Measurements from ENCODE around the gene KRT10.
"Not testable (repeated sequence)": the region's sequence is repeated elsewhere in the genome, so short reads cannot be mapped to it uniquely, and the experiment has no call there.

Gene KRT10

DNA sequence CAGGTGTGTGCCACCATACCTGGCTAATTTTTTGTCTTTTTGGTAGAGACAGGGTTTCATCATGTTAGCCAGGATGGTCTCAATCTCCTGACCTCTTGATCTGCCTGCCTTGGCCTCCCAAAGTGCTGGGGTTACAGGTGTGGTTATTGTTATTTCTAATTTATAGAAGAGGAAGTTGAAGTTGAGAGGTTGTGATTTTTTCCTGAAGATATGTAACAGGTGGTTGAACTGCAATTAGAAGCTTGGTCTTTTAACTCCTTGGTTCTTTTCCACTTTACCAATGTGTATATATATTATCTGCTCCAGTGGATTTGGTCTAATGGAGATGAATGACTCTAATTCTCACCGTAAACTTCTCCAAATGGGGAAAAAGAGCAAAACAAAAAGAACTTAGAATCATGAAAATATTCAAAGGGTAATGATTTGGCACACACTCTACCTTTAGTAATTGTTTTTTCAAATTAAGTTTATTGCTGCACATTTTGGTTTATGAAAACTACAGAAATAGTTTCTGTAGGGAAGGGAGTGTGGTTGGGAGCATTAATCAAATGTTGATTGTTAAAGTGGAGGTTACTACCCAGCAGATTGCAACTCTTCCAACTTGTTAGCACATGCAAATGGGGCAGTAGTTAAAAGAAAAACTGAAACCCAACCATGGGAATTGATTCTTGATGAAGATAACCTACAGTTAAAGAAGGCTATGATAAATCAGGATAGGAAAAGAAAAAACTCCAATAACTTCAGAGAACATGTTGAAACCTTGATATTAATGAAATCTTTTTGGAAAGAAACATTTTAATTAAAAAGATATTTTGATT is 1.8 kb upstream of the KRT10 start:
- ATAC-seq (replicated peaks) (no peak), DNase-seq (no peak)
- no peaks in the 10 kb centered on the region for H3K9me3 Mint-ChIP-seq
- H3K4me1 Mint-ChIP-seq, result peaks cover 6 to 16% of the 10 kb centered on the region in 2 donors
- no peak overlapping the region for H3K4me3 Mint-ChIP-seq
- H3K27ac Mint-ChIP-seq, result no peak overlapping the region
- H3K36me3 Mint-ChIP-seq, result peaks cover 21 to 45% of the 10 kb centered on the region in 2 donors
- peaks cover 13 to 19% of the 10 kb centered on the region in 2 donors for H3K27me3 Mint-ChIP-seq

DNA sequence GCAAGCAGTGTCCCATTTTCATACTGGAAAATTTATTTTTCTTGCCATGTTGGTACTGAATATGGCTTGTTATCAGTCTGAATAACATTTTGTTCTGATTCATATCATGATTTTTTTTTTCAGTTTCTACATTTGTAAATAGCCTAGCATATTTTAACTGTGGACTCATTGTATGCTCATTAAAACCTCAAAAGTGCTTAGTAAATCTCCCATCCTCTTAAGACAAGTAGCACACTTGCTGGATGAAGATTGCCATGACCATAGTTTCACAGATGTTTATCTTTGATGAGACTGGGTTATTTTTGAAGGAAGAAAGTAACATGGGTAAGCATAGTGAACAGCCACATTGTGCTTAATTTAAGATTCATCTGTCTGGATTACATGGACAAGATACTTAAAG is 878 bp downstream of the KRT10 start:
- peaks cover 12 to 24% of the 10 kb centered on the region in 2 donors for H3K4me1 Mint-ChIP-seq
- H3K27me3 Mint-ChIP-seq, result peaks cover 10 to 17% of the 10 kb centered on the region in 2 donors
- ATAC-seq (replicated peaks) (no peak), DNase-seq (no peak)
- no peak overlapping the region for H3K4me3 Mint-ChIP-seq
- no peak overlapping the region for H3K27ac Mint-ChIP-seq
- H3K36me3 Mint-ChIP-seq, result peaks cover 23 to 39% of the 10 kb centered on the region in 2 donors
- peaks cover 0 to 3% of the 10 kb centered on the region in 2 donors for H3K9me3 Mint-ChIP-seq

DNA sequence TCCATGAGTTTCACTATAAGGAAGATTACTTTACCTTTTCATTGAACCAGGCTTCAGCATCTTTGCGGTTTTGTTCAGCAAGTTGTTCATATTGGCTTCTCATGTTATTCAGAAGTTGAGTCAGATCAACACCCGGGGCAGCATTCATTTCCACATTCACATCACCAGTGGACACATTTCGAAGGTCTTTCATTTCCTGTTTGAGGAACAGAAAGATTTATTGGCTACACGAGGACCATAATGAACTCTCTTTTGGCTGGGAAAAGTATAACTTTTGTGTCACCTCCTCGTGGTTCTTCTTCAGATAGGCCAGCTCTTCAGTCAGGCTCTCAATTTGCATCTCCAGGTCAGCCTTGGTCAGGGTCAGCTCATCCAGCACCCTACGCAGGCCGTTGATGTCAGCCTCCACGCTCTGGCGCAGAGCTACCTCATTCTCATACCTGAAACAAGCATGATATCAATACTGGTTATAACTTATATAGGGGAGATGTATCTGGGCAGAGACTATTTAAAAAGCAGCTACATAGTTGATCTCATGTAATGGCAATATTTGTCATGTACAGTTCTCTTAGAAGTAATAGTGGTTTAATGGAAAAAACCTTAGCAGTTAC is 2.1 kb downstream of the KRT10 start:
- no peak for ATAC-seq (replicated peaks)

DNA sequence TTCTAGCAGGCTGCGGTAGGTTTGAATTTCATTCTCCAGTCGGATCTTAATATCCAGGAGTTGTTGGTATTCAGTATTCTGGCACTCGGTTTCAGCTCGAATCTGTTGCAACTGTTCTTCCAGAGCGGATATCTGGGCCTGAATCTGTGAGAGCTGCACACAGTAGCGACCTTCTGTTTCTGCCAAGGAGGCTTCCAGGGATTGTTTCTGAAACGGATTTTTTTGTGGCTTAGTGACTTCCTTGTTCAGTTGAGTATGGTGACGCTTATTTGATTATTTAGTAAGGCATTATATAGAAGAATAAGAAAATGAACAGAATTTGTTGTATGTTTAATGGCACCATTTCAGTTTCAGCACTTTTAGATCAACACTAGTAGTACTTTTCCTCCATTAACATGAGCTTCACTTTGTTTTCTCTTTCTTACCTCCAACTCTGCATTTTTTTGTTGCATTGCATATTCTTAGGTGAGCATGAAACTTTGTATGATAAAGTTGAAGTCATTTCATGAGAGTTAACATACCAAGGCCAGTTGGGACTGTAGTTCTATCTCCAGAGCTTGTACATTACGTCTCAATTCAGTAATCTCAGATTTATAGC is 2.8 kb downstream of the KRT10 start:
- Mint-ChIP-seq H3K36me3 (peaks cover 19 to 33% of the 10 kb centered on the region in 2 donors), H3K27me3 (peaks cover 3 to 9% of the 10 kb centered on the region in 2 donors), H3K27ac (peak overlapping the region; percentile 69), H3K9me3 (peaks cover 0 to 4% of the 10 kb centered on the region in 2 donors), H3K4me1 (peaks cover 12 to 24% of the 10 kb centered on the region in 2 donors), H3K4me3 (peak overlapping the region; percentile 78 to 85)
- DNase-seq (no peak), ATAC-seq (replicated peaks) (no peak)

More for the DNA sequence above, 2.1 kb downstream of the KRT10 start:
- DNase-seq, result no peak
- Mint-ChIP-seq H3K27me3 (peaks cover 0 to 7% of the 10 kb centered on the region in 2 donors), H3K4me1 (peaks cover 12 to 24% of the 10 kb centered on the region in 2 donors), H3K4me3 (peak overlapping the region; percentile 7 to 78), H3K36me3 (peaks cover 18 to 31% of the 10 kb centered on the region in 2 donors), H3K9me3 (peaks cover 0 to 3% of the 10 kb centered on the region in 2 donors), H3K27ac (no peak overlapping the region)

DNA sequence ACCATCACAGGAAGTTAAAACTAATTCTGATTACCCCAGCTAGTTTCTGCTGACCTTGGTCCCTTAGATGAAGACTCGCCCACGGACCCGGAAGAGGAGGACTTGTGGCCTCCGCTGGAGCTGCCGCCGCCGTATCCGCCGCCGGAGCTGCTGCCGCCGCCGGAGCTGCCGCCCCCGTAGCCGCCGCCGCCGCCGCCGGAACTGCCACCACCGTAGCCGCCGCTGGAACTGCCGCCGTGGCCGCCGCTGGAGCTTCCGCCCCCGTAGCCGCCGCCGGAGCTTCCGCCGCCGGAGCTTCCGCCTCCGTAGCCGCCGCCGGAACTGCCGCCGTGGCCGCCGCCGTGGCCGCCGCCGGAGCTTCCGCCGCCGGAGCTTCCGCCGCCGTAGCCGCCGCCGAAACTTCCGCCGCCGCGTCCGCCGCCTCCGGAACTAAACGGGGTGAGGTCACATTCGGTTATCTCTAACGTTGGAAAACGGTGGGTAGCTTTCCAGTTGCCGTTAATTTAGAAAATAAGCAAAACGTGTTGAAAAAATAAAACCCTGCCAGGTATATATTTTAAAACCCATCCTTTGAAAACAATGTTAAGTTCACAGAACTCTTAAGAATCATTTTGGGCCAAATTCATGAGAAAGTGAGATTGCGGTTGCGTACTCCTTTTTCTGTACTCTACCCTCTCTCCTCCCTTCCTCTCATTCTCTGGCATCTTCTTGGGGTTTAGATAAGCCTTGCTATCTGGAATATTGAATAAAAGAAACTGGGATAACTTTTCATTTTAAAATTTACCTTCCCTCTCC is 3.5 kb downstream of the KRT10 start:
- H3K36me3 Mint-ChIP-seq, result peaks cover 19 to 32% of the 10 kb centered on the region in 2 donors
- H3K9me3 Mint-ChIP-seq, result peaks cover 0 to 5% of the 10 kb centered on the region in 2 donors
- peaks cover 12 to 17% of the 10 kb centered on the region in 2 donors for H3K4me1 Mint-ChIP-seq
- peak overlapping the region; percentile 83 for H3K27ac Mint-ChIP-seq
- ATAC-seq (replicated peaks) (peak; percentile 91 to 92), DNase-seq (peak; percentile 80)
- peaks cover 10 to 16% of the 10 kb centered on the region in 2 donors for H3K27me3 Mint-ChIP-seq
- H3K4me3 Mint-ChIP-seq, result peak overlapping the region; percentile 83 to 85

DNA sequence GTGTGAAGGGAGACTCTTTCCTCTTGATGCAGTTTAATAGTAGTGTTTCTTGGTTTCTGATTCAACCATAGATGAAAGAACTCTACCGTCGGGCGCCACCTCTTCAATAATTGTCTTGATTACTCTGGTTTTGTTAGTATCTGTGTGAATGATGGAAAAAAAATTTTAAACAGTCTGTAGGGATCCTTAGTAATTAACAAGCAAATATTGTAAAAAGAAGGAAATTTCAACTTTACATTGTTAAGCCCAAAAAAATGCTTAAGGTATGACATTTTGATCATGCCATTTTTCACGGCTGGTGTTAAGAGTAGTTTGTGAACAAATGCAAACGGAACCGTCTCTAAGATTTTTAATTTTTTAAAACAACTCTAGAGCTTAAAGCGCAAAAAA is 4.1 kb downstream of the KRT10 start:
- peaks cover 12 to 13% of the 10 kb centered on the region in 2 donors for H3K4me1 Mint-ChIP-seq
- peak overlapping the region; percentile 83 for H3K27ac Mint-ChIP-seq
- H3K27me3 Mint-ChIP-seq, result peaks cover 14 to 20% of the 10 kb centered on the region in 2 donors
- ATAC-seq (replicated peaks) (no peak), DNase-seq (no peak)
- peak overlapping the region; percentile 83 to 85 for H3K4me3 Mint-ChIP-seq
- peaks cover 0 to 5% of the 10 kb centered on the region in 2 donors for H3K9me3 Mint-ChIP-seq
- peaks cover 18 to 32% of the 10 kb centered on the region in 2 donors for H3K36me3 Mint-ChIP-seq

DNA sequence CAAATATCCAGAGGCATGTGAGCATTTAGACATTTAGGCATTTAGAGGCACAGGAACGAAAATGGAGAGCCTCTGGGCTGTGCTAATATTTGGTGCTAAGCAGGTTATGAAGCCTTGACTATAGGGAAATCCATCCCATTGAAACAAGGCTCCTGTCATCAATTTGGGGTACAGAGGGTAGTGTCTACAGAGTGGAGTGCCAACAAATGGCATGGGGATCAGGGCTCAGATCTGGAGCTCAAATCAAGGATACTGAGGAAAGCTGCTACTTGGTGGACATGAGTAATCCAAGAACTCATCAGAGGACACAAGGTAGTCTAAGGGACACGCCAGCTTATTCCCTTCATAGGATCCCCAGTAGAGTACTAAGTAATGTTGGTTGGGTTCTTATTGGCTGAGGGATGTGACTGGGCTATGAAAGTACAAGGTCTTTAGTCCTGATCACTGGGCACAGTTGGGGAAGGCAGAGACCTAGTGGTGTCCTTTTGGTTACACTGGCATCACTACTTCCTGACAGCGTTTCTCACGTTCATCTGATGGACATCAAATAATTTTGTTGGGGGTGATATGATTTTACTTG is 5.2 kb downstream of the KRT10 start:
- Mint-ChIP-seq H3K27ac (no peak overlapping the region), H3K36me3 (peaks cover 15 to 28% of the 10 kb centered on the region in 2 donors), H3K27me3 (peaks cover 24 to 25% of the 10 kb centered on the region in 2 donors), H3K4me3 (peak overlapping the region; percentile 52 to 74), H3K4me1 (peaks cover 12 to 13% of the 10 kb centered on the region in 2 donors), H3K9me3 (peaks cover 0 to 5% of the 10 kb centered on the region in 2 donors)
- ATAC-seq (replicated peaks) (no peak), DNase-seq (no peak)

DNA sequence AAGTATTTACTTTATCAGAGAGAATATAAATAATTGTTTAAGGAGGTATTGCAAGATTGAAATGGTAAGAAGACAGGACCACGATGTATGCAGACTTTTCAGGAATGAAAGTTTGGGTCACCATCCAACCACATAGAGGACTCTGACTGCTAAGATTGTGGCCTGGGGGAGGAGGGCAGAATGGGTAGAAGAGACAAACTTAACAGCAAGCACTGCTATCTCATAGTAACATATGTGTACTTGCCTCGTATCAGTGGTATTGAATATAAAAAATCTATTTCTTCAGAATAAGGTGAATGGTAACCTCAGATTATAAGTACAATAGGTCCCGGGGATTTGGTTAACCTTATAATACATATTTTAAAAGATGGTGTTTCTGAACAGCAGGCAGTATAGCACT is 5.8 kb downstream of the KRT10 start:
- peaks cover 0 to 5% of the 10 kb centered on the region in 2 donors for H3K9me3 Mint-ChIP-seq
- H3K36me3 Mint-ChIP-seq, result peaks cover 12 to 25% of the 10 kb centered on the region in 2 donors
- H3K27ac Mint-ChIP-seq, result no peak overlapping the region
- peaks cover 12 to 13% of the 10 kb centered on the region in 2 donors for H3K4me1 Mint-ChIP-seq
- no peak overlapping the region for H3K4me3 Mint-ChIP-seq
- H3K27me3 Mint-ChIP-seq, result peaks cover 28 to 29% of the 10 kb centered on the region in 2 donors
- no peak for DNase-seq
- no peak for ATAC-seq (replicated peaks)

DNA sequence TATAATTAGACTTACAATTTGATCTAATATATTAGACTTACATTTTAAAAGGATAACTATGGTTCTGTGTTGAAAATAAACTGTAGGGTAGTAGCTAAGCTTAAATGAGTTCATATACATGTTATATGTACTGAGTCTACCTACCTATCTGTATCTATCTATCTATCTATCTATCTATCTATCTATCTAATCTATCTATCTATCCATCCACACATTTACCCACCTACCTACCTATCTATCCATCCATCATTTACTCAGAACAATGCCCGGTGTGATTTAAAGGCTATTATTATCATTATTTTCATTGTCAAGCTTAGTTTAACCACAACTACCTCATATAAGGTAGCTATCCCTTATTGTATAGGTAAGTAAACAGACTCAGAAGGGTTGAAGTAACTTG is 7.0 kb downstream of the KRT10 start:
- ATAC-seq (replicated peaks), result no peak
- DNase-seq, result no peak
- Mint-ChIP-seq H3K36me3 (peaks cover 12 to 23% of the 10 kb centered on the region in 2 donors), H3K4me3 (no peak overlapping the region), H3K9me3 (peaks cover 0 to 5% of the 10 kb centered on the region in 2 donors), H3K4me1 (peaks cover 11 to 12% of the 10 kb centered on the region in 2 donors), H3K27me3 (peaks cover 36 to 39% of the 10 kb centered on the region in 2 donors), H3K27ac (no peak overlapping the region)

DNA sequence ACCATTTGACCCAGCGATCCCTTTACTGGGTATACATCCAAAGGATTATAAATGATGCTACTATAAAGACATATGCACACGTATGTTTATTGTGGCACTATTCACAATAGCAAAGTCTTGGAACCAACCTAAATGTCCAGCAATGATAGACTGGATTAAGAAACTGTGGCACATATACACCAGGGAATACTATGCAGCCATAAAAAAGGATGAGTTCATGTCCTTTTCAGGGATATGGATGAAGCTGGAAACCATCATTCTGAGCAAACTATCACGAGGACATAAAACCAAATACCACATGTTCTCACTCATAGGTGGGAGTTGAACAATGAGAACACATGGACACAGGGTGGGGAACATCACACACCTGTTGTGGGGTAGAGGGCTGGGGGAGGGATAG is 7.8 kb downstream of the KRT10 start:
- Mint-ChIP-seq H3K27me3 (peaks cover 43 to 46% of the 10 kb centered on the region in 2 donors), H3K36me3 (peaks cover 12 to 19% of the 10 kb centered on the region in 2 donors)
- ATAC-seq (replicated peaks); H3K9me3 Mint-ChIP-seq; H3K4me3 Mint-ChIP-seq; DNase-seq; H3K4me1 Mint-ChIP-seq; H3K27ac Mint-ChIP-seq: not testable (repeated sequence)

DNA sequence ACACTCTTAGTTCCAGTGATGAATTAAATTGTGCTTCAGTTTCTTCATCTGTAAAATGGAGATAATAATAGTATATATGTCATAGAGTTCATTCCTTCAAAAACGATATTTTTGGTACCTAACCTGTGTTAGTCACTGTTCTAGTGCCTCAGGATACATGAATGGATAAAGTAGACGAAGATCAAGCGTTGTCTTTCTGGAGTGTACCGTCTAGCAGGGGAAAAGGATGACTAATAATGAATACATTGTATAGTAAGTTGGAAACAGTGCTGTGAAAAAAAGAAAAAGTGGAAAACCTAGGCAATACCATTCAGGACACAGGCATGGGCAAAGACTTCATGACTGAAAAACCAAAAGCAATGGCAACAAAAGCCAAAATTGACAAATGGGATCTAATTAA is 8.6 kb downstream of the KRT10 start:
- peaks cover 6 to 8% of the 10 kb centered on the region in 2 donors for H3K4me1 Mint-ChIP-seq
- peaks cover 12 to 19% of the 10 kb centered on the region in 2 donors for H3K36me3 Mint-ChIP-seq
- no peak for ATAC-seq (replicated peaks)
- H3K4me3 Mint-ChIP-seq, result no peak overlapping the region
- DNase-seq, result no peak
- peaks cover 0 to 5% of the 10 kb centered on the region in 2 donors for H3K9me3 Mint-ChIP-seq
- no peak overlapping the region for H3K27ac Mint-ChIP-seq
- H3K27me3 Mint-ChIP-seq, result peaks cover 43 to 50% of the 10 kb centered on the region in 2 donors

DNA sequence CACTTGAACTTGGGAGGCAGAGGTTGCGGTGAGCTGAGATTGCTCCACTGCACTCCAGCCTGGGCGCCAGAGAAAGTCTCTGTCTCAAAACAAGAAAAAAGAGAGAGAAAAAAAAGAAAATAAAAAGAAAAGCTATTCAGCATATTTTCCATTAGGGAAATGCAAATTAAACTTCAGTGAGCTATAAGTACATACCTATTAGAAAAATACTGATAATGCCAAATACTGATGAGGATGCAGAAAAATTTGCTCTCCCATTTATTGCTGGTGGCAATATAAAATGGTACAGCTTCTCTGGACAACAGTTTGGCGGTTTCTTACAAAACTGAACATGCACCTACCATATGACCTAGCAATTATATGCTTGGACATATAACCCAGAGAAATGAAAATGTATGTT is 9.8 kb downstream of the KRT10 start:
- Mint-ChIP-seq H3K27me3 (peaks cover 48 to 61% of the 10 kb centered on the region in 2 donors), H3K36me3 (peaks cover 12 to 18% of the 10 kb centered on the region in 2 donors), H3K9me3 (peaks cover 0 to 5% of the 10 kb centered on the region in 2 donors), H3K4me1 (peaks cover 5 to 7% of the 10 kb centered on the region in 2 donors), H3K27ac (no peak overlapping the region), H3K4me3 (no peak overlapping the region)
- ATAC-seq (replicated peaks) (no peak), DNase-seq (no peak)

DNA sequence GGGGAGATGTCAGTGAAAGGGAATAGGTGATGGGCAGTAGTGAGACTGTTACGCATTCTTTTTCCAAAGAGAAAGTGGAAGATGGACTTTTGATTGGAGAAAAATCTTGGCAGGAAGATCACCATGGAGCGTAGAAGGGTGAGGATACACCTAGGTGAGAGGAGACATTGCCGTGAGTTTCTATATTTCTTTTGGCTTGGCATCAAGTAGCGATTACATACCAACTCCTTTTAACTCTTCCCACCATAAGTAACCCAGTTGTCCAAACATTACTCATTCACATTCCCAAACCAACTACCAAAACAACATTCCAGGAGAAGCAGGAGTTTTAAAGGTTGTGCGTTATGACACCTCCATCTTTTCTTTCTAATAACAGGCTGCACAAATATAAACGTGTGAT is 11.9 kb downstream of the KRT10 start:
- H3K4me3 Mint-ChIP-seq, result no peak overlapping the region
- no peak for DNase-seq

More for the DNA sequence above, 11.9 kb downstream of the KRT10 start:
- Mint-ChIP-seq H3K9me3 (peaks cover 0 to 3% of the 10 kb centered on the region in 2 donors), H3K27me3 (peaks cover 64 to 82% of the 10 kb centered on the region in 2 donors), H3K27ac (no peak overlapping the region), H3K4me1 (no peaks in the 10 kb centered on the region), H3K36me3 (peaks cover 3 to 5% of the 10 kb centered on the region in 2 donors)
- ATAC-seq (replicated peaks), result no peak
